GM21825 (cell line): ENCODE results near the gene C5orf24.
A peak's percentile ranks its signal among the peaks of the same experiment; 100 is the strongest.

Experiments used
- ATAC-seq: cut with Tn5 transposase; IDR thresholded peaks from one replicate; pipeline ENCODE4 v1.9.1; 2021; ENCODE audit warnings: mild to moderate bottlenecking, moderate library complexity; ENCODE audit not compliant: unreplicated experiment

The C5orf24 gene

DNA sequence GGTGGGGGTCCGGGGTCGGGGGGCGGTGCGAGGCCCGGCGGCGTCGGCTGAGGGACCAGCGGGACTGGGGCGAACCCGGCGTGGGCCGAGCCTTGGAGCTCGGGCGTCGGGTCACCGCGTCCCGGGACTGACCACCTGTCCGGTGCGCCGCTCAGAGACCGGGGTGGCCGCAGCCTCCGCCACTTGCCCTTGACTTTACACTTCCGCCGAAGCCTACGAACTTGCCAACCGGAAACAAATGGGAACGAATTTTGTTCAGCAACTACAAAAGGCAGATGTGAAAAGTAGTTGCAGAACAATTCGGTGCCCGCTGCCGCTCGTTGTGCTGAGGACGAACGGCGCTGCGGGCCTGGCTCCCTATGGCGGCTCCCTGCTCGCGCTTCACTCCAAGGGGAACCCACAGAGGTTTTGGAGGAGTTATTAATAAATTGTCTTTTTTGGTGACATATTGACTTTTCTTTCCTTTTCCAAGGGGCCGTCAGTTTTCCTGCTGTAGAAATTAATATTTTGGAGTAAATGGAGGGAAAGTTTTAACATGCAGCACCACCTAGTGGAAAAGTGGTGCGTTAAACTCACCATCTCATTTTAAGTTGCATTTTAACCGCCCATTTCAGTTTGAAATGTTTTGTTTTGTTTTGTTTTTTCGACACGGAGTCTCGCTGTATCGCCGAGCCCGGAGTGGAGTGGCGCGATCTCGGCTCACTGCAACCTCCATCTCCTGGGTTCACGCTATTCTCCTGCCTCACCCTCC lies 59.7 kb downstream of the C5orf24 start:
- peak; percentile 12 for ATAC-seq

DNA sequence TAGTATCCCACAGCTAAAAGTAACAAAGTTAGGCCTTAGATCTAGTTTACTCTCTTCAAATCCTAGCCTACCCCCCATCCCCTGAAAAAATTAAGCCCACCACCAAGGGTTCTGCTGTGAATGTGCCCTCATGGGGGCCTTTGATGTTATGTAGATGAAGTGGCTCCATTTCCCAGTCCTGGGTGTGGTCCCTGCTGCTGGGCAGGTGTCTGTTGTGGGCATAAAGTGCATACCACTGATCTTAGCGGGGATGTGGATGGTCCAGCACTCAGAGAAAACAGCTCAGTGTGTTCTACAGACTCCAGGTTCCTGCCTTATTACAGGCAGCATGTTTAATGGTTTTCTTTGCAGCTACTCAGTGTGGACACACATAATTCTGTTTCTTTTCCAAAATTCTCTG lies 61.0 kb downstream of the C5orf24 start:
- no peak for ATAC-seq
